ENCODE data around the gene TREH.

TREH gene

GRCh38 chr11:118703563-118704106 is 24.2 kb upstream of the TREH start:
- no peak for DNase-seq (ENCODE audit: extremely low read depth, low read depth)
- H3K4me3 ChIP-seq (replicated peaks; ENCODE audit: low read depth, low read length) = no peak overlapping the region
- TF ChIP-seq, protein P1, sequence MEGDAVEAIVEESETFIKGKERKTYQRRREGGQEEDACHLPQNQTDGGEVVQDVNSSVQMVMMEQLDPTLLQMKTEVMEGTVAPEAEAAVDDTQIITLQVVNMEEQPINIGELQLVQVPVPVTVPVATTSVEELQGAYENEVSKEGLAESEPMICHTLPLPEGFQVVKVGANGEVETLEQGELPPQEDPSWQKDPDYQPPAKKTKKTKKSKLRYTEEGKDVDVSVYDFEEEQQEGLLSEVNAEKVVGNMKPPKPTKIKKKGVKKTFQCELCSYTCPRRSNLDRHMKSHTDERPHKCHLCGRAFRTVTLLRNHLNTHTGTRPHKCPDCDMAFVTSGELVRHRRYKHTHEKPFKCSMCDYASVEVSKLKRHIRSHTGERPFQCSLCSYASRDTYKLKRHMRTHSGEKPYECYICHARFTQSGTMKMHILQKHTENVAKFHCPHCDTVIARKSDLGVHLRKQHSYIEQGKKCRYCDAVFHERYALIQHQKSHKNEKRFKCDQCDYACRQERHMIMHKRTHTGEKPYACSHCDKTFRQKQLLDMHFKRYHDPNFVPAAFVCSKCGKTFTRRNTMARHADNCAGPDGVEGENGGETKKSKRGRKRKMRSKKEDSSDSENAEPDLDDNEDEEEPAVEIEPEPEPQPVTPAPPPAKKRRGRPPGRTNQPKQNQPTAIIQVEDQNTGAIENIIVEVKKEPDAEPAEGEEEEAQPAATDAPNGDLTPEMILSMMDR (IDR thresholded peaks at IDR 0.05; ENCODE audit: low read depth, low read length, missing control alignments) = no peak

- DNase-seq (ENCODE audit: extremely low read depth, low read depth) = no peak
- no peak overlapping the region for H3K4me3 ChIP-seq (replicated peaks; ENCODE audit: low read depth, low read length)
- TF ChIP-seq, protein P1 (IDR thresholded peaks at IDR 0.05; ENCODE audit: low read depth, low read length, missing control alignments) = no peak
Observed at GRCh38 chr11:118699506-118700220, 20.2 kb upstream of the TREH start.

GRCh38 chr11:118697346-118697745 is 17.9 kb upstream of the TREH start:
- no peak for DNase-seq (ENCODE audit: extremely low read depth, low read depth)
- TF ChIP-seq, protein P1 (IDR thresholded peaks at IDR 0.05; ENCODE audit: low read depth, low read length, missing control alignments) = no peak
- no peak overlapping the region for H3K4me3 ChIP-seq (replicated peaks; ENCODE audit: low read depth, low read length)

DNA sequence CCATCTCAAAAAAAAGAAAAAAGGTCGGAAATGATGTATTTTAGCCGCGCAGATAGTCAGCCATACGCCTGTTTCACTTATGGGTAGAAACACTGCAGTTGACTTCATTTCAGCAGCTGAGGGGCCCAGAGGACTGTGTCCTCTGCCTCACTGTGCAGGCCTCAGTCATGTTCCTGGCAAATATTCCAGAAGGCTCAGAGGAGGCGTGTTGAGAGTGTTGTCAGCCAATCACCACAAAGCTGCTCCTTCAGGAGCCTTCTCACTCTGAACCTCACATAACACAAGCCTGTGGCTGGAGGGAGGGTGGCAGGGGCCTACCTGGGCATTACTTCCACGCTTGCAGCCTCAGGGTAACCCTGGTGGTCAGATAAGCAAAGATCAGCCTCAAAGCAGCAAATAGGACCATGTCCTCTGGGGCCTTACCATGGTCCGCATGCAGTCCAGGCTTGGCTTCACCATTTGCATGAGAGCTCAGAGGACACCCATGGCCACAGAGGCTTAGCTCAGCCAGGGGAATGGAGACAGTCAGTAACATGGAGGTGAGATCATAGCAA is 17.3 kb upstream of the TREH start:
- H3K4me3 ChIP-seq (replicated peaks; ENCODE audit: low read depth, low read length) = no peak overlapping the region
- DNase-seq (ENCODE audit: extremely low read depth, low read depth) = no peak
- TF ChIP-seq, protein P1 (IDR thresholded peaks at IDR 0.05; ENCODE audit: low read depth, low read length, missing control alignments) = no peak

GRCh38 chr11:118694771-118695170 is 15.3 kb upstream of the TREH start:
- DNase-seq (ENCODE audit: extremely low read depth, low read depth) = no peak
- TF ChIP-seq, protein P1 (IDR thresholded peaks at IDR 0.05; ENCODE audit: low read depth, low read length, missing control alignments) = no peak
- no peak overlapping the region for H3K4me3 ChIP-seq (replicated peaks; ENCODE audit: low read depth, low read length)

DNA sequence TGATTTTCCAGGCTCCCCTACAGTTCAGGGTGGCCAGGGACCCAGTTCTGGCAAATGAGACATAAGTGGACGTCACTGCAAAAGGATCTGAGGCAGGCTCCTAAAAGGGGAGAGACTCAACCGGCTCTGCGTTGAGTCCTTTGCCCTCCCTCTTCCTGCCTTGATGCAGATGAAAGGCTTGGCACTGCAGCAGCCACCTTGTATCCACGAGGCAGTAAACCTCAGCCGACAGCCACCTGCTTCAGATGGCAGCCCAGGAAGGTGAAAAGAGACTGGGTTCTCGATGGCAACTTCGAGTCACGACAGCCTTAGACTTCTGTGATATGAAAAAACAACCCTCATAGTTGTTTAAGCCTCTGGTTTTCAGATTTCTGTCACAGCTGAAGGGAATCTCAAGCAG is 14.7 kb upstream of the TREH start:
- H3K4me3 ChIP-seq (replicated peaks; ENCODE audit: low read depth, low read length) = no peak overlapping the region
- DNase-seq (ENCODE audit: extremely low read depth, low read depth) = no peak
- TF ChIP-seq, protein P1 (IDR thresholded peaks at IDR 0.05; ENCODE audit: low read depth, low read length, missing control alignments) = no peak

Data from HFF-Myc (cell line).